ENCODE data around the gene LAMC3.

The LAMC3 gene

DNA sequence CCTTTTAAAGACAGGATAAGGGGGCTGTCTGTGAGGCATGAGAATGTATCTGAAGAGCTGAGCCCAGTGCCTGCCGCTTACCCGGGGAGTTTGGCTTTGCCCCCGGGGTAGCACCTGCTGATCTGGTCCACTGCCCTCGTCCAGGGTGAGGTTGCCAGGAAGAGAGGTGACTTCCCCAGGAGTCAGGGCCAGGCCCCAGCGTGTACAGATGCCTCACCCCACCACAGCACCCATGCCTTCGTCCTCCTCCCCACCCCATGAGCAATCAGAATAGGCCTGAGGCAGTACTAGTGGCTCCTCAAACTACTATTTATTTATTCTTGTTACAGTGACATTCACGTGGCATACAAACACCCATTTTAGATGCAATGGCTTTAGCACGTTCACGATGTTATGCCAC lies 71.6 kb downstream of the LAMC3 start:
- Mint-ChIP-seq H3K4me1 (no peaks in the 10 kb centered on the region), H3K27ac (no peak overlapping the region), H3K4me3 (no peak overlapping the region), H3K9me3 (no peaks in the 10 kb centered on the region), H3K27me3 (ENCODE audit: low read depth) (no peaks in the 10 kb centered on the region), H3K36me3 (ENCODE audit: low read depth) (no peaks in the 10 kb centered on the region)
- TF ChIP-seq, protein P1, sequence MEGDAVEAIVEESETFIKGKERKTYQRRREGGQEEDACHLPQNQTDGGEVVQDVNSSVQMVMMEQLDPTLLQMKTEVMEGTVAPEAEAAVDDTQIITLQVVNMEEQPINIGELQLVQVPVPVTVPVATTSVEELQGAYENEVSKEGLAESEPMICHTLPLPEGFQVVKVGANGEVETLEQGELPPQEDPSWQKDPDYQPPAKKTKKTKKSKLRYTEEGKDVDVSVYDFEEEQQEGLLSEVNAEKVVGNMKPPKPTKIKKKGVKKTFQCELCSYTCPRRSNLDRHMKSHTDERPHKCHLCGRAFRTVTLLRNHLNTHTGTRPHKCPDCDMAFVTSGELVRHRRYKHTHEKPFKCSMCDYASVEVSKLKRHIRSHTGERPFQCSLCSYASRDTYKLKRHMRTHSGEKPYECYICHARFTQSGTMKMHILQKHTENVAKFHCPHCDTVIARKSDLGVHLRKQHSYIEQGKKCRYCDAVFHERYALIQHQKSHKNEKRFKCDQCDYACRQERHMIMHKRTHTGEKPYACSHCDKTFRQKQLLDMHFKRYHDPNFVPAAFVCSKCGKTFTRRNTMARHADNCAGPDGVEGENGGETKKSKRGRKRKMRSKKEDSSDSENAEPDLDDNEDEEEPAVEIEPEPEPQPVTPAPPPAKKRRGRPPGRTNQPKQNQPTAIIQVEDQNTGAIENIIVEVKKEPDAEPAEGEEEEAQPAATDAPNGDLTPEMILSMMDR (IDR thresholded peaks at IDR 0.05; ENCODE audit: unreplicated experiment in 3 of 3): no peak

- Mint-ChIP-seq H3K4me1 (no peaks in the 10 kb centered on the region), H3K27me3 (ENCODE audit: low read depth) (no peaks in the 10 kb centered on the region), H3K4me3 (no peak overlapping the region), H3K27ac (no peak overlapping the region), H3K9me3 (no peaks in the 10 kb centered on the region), H3K36me3 (ENCODE audit: low read depth) (no peaks in the 10 kb centered on the region)
- TF ChIP-seq, protein P1 (IDR thresholded peaks at IDR 0.05; ENCODE audit: unreplicated experiment in 3 of 3): no peak
Observed at GRCh38 chr9:131081868-131082267, 72.9 kb downstream of the LAMC3 start.

DNA sequence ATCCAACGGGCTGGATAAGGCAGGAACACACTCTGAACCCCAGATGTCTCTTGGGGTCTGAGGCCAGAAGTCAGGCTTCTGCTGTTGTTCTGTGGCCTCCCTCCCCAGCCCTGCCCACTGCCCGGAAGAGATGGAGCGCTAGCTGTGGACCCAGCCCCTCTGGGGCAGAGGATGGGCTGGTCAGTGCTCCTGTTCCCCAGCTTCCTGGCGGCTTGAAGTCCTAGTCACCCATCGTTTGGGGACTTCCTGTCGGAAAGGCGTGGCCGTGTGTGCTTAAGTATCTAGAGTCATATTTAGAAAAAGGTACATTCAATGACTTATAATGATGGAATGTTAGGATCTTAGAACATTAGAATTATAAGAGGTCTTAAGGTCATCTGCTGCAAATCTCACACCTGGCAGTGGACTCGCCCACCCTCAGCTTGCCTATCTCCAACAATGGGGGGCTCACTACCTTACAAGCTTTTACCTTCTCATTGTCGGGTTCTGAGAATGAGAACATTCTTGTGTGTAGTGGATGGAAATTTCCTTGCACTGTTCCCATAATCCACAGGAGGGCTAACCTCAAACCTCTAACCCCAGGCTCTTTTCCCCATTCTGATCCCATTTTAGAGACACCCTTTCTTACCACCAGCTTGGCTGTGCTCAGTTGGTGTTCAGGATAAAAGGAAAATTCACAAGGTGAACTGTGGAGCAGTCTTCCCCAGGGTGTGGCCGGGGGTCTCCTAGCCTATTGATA lies 74.0 kb downstream of the LAMC3 start:
- H3K36me3 Mint-ChIP-seq (ENCODE audit: low read depth): no peaks in the 10 kb centered on the region
- H3K4me1 Mint-ChIP-seq: no peaks in the 10 kb centered on the region
- TF ChIP-seq, protein P1 (IDR thresholded peaks at IDR 0.05; ENCODE audit: unreplicated experiment in 3 of 3): no peak
- no peaks in the 10 kb centered on the region for H3K9me3 Mint-ChIP-seq
- H3K27me3 Mint-ChIP-seq (ENCODE audit: low read depth): no peaks in the 10 kb centered on the region
- no peak overlapping the region for H3K27ac Mint-ChIP-seq
- no peak overlapping the region for H3K4me3 Mint-ChIP-seq

DNA sequence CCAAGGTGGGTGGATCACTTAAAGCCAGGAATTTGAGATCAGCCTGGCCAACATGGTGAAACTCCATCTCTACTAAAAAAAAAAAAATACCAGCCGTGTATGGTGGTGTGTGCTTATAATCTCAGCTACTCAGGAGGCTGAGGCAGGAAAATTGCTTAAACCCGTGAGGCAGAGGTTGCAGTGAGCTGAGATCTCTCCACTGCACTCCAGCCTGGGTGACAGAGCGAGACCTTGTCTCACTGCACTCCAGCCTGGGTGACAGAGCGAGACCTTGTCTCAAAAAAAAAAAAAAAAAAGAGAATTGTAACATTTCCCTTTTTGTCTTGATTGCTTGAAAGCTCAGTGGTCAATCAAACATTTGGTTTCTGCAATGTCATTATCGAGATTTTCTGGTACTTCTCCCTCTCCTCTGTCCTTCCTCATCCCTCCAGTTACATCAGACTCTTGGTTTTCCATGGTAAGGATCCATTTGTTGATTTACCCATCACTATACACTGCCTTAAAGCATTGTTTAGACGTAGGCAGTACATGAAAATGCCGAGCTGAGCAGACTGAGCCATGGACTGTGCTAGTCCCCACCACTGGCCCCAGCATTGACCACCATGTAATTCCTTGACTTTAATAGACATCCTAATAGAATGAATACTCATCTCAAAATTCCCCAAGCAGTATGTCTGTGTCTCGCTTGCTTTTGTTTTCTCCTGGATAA lies 75.8 kb downstream of the LAMC3 start:
- no peak overlapping the region for H3K27ac Mint-ChIP-seq
- no peaks in the 10 kb centered on the region for H3K36me3 Mint-ChIP-seq (ENCODE audit: low read depth)
- TF ChIP-seq, protein P1 (IDR thresholded peaks at IDR 0.05; ENCODE audit: unreplicated experiment in 3 of 3): no peak
- H3K4me3 Mint-ChIP-seq: no peak overlapping the region
- H3K27me3 Mint-ChIP-seq (ENCODE audit: low read depth): no peaks in the 10 kb centered on the region
- no peaks in the 10 kb centered on the region for H3K9me3 Mint-ChIP-seq
- no peaks in the 10 kb centered on the region for H3K4me1 Mint-ChIP-seq

DNA sequence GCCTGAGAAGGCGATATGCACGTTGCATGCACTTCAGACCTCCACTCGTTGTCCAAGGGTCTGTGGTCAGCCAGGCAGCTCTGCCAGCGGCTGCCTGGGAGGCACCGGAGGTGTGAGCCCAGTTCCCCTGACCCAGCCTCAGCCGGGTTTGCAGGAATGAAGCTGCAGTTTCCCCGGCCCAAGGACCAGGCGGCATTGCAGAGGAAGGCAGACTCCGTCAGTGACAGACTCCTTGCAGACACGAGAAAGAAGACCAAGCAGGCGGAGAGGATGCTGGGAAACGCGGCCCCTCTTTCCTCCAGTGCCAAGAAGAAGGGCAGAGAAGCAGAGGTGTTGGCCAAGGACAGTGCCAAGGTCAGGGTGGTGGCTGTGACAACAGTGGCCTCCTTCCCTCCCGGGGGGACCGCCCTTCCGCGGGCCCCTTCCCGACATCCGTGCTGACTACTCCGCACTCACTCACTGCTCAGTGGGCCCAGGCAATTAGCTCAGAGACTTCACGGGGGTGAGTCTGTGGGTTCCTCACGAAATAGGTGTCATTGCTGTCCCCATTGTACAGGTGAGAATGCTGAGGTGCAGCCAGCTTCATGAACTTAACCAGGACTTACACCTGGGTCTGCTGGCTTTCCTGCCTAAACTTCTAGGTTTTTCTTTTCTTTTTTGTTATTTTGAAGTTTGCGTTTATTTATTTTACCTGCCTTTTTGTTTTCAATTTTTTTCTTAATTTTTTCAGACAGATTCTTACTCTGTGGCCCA lies 76.6 kb downstream of the LAMC3 start:
- H3K9me3 Mint-ChIP-seq: no peaks in the 10 kb centered on the region
- TF ChIP-seq, protein P1 (IDR thresholded peaks at IDR 0.05; ENCODE audit: unreplicated experiment in 3 of 3): no peak
- no peak overlapping the region for H3K4me3 Mint-ChIP-seq
- H3K36me3 Mint-ChIP-seq (ENCODE audit: low read depth): no peaks in the 10 kb centered on the region
- H3K27me3 Mint-ChIP-seq (ENCODE audit: low read depth): no peaks in the 10 kb centered on the region
- H3K27ac Mint-ChIP-seq: no peak overlapping the region
- H3K4me1 Mint-ChIP-seq: no peaks in the 10 kb centered on the region

Data from nephron (organoid).